ENCODE results near the gene VASN. TPM values are rescaled to one million over a fixed set of nuclear protein-coding genes. Genes with fewer than 3 reads are reported as not detected.

The VASN gene
- total RNA-seq, 1 donor from 2014 or later, result 33.7 TPM

GRCh38 chr16:4415538-4416199 lies 44.0 kb downstream of the VASN start:
- no peak for DNase-seq (ENCODE audit: low read depth)
- no peak for TF ChIP-seq CTCF (conservative IDR thresholded peaks at IDR 0.05; ENCODE audit: low read depth, low read length)
- peak overlapping the region; percentile 95 for H3K4me3 ChIP-seq (ENCODE audit: low read depth, low read length)

- TF ChIP-seq CTCF (conservative IDR thresholded peaks at IDR 0.05; ENCODE audit: low read depth, low read length), result no peak
- peak within 1 kb of the TSS; percentile 95 for H3K4me3 ChIP-seq (ENCODE audit: low read depth, low read length)
- no peak for DNase-seq (ENCODE audit: low read depth)
Measured at GRCh38 chr16:4416200-4417032, 44.8 kb downstream of the VASN start, which contains the start of gene CORO7. Gene CORO7, minus strand, starts transcription at chr16:4416596. Its CDS starts 78 bp downstream, at chr16:4416518.

- no peak overlapping the region for H3K4me3 ChIP-seq (ENCODE audit: low read depth, low read length)
- no peak for TF ChIP-seq CTCF (conservative IDR thresholded peaks at IDR 0.05; ENCODE audit: low read depth, low read length)
- DNase-seq (ENCODE audit: low read depth), result no peak
Measured at GRCh38 chr16:4419402-4419959, 47.8 kb downstream of the VASN start.

- no peak for TF ChIP-seq CTCF (conservative IDR thresholded peaks at IDR 0.05; ENCODE audit: low read depth, low read length)
- H3K4me3 ChIP-seq (ENCODE audit: low read depth, low read length), result no peak overlapping the region
- no peak for DNase-seq (ENCODE audit: low read depth)
Measured at GRCh38 chr16:4420505-4421105, 49.0 kb downstream of the VASN start.

GRCh38 chr16:4425378-4426020 lies 53.9 kb downstream of the VASN start, which contains the start of gene DNAJA3:
Gene DNAJA3, plus strand, starts transcription at chr16:4425868. Its CDS starts 14 bp downstream, at chr16:4425882.
- no peak for TF ChIP-seq CTCF (conservative IDR thresholded peaks at IDR 0.05; ENCODE audit: low read depth, low read length)
- DNase-seq (ENCODE audit: low read depth), result peak; percentile 83
- H3K4me3 ChIP-seq (ENCODE audit: low read depth, low read length), result peak within 1 kb of the TSS; percentile 98

- peak overlapping the region; percentile 98 for H3K4me3 ChIP-seq (ENCODE audit: low read depth, low read length)
- no peak for DNase-seq (ENCODE audit: low read depth)
- no peak for TF ChIP-seq CTCF (conservative IDR thresholded peaks at IDR 0.05; ENCODE audit: low read depth, low read length)
Measured at GRCh38 chr16:4426021-4426684, 54.5 kb downstream of the VASN start.
